Caco-2 (cell line): ENCODE results near the gene BMERB1. TPM values are rescaled to one million over a fixed set of nuclear protein-coding genes. Genes with fewer than 3 reads are reported as not detected.

Experiments used
- BruUV-seq: library from RNA; stranded (reverse); fragments of 400-500 nt; replicated peaks from 2 replicates; lab custom pipeline; 2021; lab: Mats Ljungman, UMichigan
- CTCF ChIA-PET: fragments of 300-600 bp; sonication (Branson Sonifier 250); formaldehyde crosslinking; loops from one replicate; lab custom pipeline; 2022; ENCODE audit warnings: antibody characterized with exemption; lab: Charles Lee
- POLR2A ChIA-PET: fragments of 300-600 bp; sonication (Branson Sonifier 250); formaldehyde crosslinking; loops from one replicate; lab custom pipeline; 2022; ENCODE audit warnings: antibody characterized with exemption; lab: Charles Lee
- DNase-seq, 2 experiments: peaks; one replicate each; pipeline versions ENCODE4 v3.0.0 to v3.0.0-alpha.2; 2020 to 2022
- H3K27me3 ChIP-seq: replicated peaks from 2 replicates; pipeline ENCODE4 v1.6.0; 2011; ENCODE audit warnings: low read length; ENCODE audit not compliant: control insufficient read depth, insufficient read depth
- H3K36me3 ChIP-seq: 2 replicates; pipeline ENCODE4 v1.5.1; 2011; ENCODE audit warnings: low read length; ENCODE audit not compliant: control insufficient read depth, insufficient read depth
- H3K4me1 ChIP-seq: fragments of 250-450 bp; sonication (Bioruptor Pico); 2 replicates; pipeline ENCODE4 v1.5.1; 2020; ENCODE audit warnings: mild to moderate bottlenecking
- H3K4me3 ChIP-seq: 2 replicates; pipeline ENCODE4 v1.5.1; 2011; ENCODE audit warnings: low read depth, mild to moderate bottlenecking, control low read depth, low read length
- H3K9me3 ChIP-seq: fragments of 250-450 bp; sonication (Bioruptor Pico); 2 replicates; pipeline ENCODE4 v1.5.1; 2020; ENCODE audit warnings: mild to moderate bottlenecking, moderate library complexity
- H3K27ac Mint-ChIP-seq: one replicate; pipeline ENCODE4 v1.8.0; 2022; ENCODE audit warnings: mixed read lengths; ENCODE audit not compliant: unreplicated experiment
- H3K27me3 Mint-ChIP-seq: one replicate; pipeline ENCODE4 v1.8.0; 2022; ENCODE audit warnings: mixed read lengths; ENCODE audit not compliant: insufficient read depth, unreplicated experiment
- H3K36me3 Mint-ChIP-seq: one replicate; pipeline ENCODE4 v1.8.0; 2022; ENCODE audit warnings: mild to moderate bottlenecking, mixed read lengths; ENCODE audit not compliant: insufficient read depth, unreplicated experiment
- H3K4me1 Mint-ChIP-seq: one replicate; pipeline ENCODE4 v1.8.0; 2022; ENCODE audit warnings: low read depth, mixed read lengths; ENCODE audit not compliant: unreplicated experiment
- H3K4me3 Mint-ChIP-seq: one replicate; pipeline ENCODE4 v1.8.0; 2022; ENCODE audit warnings: mild to moderate bottlenecking, moderate library complexity, mixed read lengths; ENCODE audit not compliant: unreplicated experiment
- H3K9me3 Mint-ChIP-seq: one replicate; pipeline ENCODE4 v1.8.0; 2022; ENCODE audit warnings: mixed read lengths; ENCODE audit not compliant: unreplicated experiment
- intact Hi-C: fragments of 100-400 bp; cut with micrococcal nuclease; formaldehyde crosslinking; loops from one replicate; pipeline ENCODE4 v1.10.0; 2022; ENCODE audit not compliant: unreplicated experiment
- total RNA-seq: library from RNA; stranded (reverse); gene quantifications from 2 replicates; pipeline ENCODE4 v1.2.3, GENCODE V29; 2022
- TF ChIP-seq, protein P1 (sequence below), 2 experiments: fragments of 200-600 bp in 1 of 2; IDR thresholded peaks; 1 replicate in 1 of 2; 2 replicates in 1 of 2; pipeline versions ENCODE4 v1.5.1 to v1.8.0; 2011 to 2022; ENCODE audit warnings: antibody characterized with exemption in 1 of 2, control low read depth in 1 of 2, inconsistent platforms in 1 of 2, low read depth in 1 of 2, low read length in 1 of 2, mild to moderate bottlenecking in 1 of 2, moderate library complexity in 1 of 2; ENCODE audit not compliant: insufficient read depth in 1 of 2, severe bottlenecking in 1 of 2, unreplicated experiment in 1 of 2

The BMERB1 gene
- total RNA-seq, 1 experiment from 2014 or later: not detected

DNA sequence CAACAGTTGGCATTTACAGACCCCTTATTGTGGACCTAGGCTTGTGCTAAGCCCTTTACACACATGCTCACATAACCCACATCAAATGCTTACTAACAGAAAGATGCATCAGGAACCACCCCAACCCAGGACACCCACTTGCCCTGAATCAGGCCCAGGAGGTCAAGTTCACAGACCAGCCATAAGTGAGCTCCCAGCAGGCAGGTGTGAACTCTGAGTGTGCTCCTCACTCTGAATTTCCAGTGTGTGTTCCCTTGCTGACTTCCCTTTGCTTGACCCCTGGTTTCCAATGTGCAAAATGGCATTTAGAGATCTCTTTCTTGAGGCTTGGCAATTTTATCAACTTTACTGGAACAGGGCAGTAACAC, 87.0 kb downstream of the BMERB1 start:
- CTCF ChIA-PET: no interaction called here
- Mint-ChIP-seq H3K27me3 (peaks cover 2% of the 10 kb centered on the region), H3K9me3 (no peaks in the 10 kb centered on the region), H3K27ac (no peak overlapping the region), H3K4me3 (no peak overlapping the region), H3K4me1 (no peaks in the 10 kb centered on the region), H3K36me3 (no peaks in the 10 kb centered on the region)
- H3K4me1 ChIP-seq: no peaks in the 10 kb centered on the region
- DNase-seq: no peak
- H3K27me3 ChIP-seq: no peaks in the 10 kb centered on the region
- H3K9me3 ChIP-seq: no peaks in the 10 kb centered on the region
- no TSS peak for BruUV-seq
- no peak overlapping the region for H3K4me3 ChIP-seq
- intact Hi-C loops: no loop called here
- POLR2A ChIA-PET: no interaction called here
- TF ChIP-seq, protein P1, sequence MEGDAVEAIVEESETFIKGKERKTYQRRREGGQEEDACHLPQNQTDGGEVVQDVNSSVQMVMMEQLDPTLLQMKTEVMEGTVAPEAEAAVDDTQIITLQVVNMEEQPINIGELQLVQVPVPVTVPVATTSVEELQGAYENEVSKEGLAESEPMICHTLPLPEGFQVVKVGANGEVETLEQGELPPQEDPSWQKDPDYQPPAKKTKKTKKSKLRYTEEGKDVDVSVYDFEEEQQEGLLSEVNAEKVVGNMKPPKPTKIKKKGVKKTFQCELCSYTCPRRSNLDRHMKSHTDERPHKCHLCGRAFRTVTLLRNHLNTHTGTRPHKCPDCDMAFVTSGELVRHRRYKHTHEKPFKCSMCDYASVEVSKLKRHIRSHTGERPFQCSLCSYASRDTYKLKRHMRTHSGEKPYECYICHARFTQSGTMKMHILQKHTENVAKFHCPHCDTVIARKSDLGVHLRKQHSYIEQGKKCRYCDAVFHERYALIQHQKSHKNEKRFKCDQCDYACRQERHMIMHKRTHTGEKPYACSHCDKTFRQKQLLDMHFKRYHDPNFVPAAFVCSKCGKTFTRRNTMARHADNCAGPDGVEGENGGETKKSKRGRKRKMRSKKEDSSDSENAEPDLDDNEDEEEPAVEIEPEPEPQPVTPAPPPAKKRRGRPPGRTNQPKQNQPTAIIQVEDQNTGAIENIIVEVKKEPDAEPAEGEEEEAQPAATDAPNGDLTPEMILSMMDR (IDR thresholded peaks at IDR 0.05; ENCODE audit: insufficient read depth in 1 of 2, low read depth in 1 of 2, low read length in 1 of 2, severe bottlenecking in 1 of 2, unreplicated experiment in 1 of 2): no peak
- H3K36me3 ChIP-seq: no peaks in the 10 kb centered on the region

DNA sequence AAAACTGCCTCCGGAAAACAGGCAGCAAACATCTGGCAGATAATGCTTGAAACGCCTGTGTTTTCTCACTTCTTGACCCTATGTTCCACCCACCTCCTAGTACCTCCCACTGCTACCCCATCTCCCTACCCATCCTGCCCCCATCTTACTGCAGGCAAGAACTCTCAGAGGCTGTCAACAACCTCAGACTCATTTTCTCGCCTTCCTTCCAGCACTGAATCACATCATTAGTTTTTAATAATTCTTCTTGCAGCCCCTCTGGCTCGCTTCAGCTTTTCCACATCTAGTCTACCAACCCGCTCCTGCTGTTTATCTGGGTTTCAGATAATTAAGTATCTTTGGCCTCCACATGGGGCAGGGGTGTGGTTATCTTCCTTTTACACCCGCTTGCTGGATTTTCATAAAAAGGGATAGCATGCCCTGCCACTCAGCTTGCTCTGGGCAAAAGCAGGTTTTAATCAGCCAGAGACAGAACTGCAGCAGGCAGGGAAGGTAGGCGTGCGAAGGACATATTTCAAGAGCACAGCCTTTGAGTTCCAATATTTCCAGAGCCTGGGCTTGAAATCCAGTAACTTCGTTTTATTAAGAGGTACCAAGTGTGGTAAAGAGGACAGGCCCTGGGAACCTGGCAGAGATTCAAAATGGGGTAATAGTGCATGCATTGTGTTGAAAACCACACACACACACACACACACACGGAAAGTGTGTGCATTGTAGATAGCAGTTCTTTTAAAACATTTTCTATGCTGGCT, 87.5 kb downstream of the BMERB1 start:
- Histone ChIP-seq H3K4me3 (no peak overlapping the region), H3K9me3 (no peaks in the 10 kb centered on the region), H3K36me3 (no peaks in the 10 kb centered on the region), H3K27me3 (no peaks in the 10 kb centered on the region), H3K4me1 (no peaks in the 10 kb centered on the region)
- Mint-ChIP-seq H3K4me3 (no peak overlapping the region), H3K9me3 (no peaks in the 10 kb centered on the region), H3K27me3 (peaks cover 2% of the 10 kb centered on the region), H3K36me3 (no peaks in the 10 kb centered on the region), H3K4me1 (no peaks in the 10 kb centered on the region), H3K27ac (no peak overlapping the region)
- no peak for DNase-seq
- BruUV-seq: no TSS peak
- intact Hi-C loops: no loop called here
- ChIA-PET CTCF (no interaction called here), POLR2A (no interaction called here)
- TF ChIP-seq, protein P1 (IDR thresholded peaks at IDR 0.05; ENCODE audit: insufficient read depth in 1 of 2, low read depth in 1 of 2, low read length in 1 of 2, severe bottlenecking in 1 of 2, unreplicated experiment in 1 of 2): no peak

DNA sequence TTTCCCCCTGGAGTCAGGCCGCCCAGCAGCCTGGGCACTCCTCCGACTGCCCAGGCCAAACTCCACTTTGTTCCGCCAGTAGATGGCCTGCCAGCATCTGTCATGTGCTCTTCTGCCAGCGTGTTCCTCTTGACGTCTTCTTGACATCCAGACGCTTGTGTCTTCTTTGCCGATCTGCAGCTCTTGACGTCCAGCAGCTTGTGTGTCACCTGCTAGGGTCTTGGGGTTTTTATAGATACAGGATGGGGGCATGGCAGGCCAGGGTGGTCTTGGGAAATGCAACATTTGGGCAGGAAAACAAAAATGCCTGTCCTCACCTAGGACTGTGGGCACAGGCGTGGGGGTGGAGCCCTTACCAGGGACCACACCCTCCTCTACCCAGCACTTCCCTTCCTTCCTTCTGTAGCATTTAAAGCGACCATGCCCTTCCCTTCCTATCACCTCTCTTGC, 88.7 kb downstream of the BMERB1 start:
- intact Hi-C loops: no loop called here
- Mint-ChIP-seq H3K27ac (no peak overlapping the region), H3K27me3 (peaks cover 2% of the 10 kb centered on the region), H3K4me1 (no peaks in the 10 kb centered on the region), H3K9me3 (no peaks in the 10 kb centered on the region), H3K36me3 (no peaks in the 10 kb centered on the region), H3K4me3 (no peak overlapping the region)
- CTCF ChIA-PET: interaction anchor here (2.1 kb wide), 1 partner anchor 119 kb away, joined by 6 read pairs; the partner anchor contains the start of gene MARF1
- Histone ChIP-seq H3K4me3 (no peak overlapping the region), H3K9me3 (no peaks in the 10 kb centered on the region), H3K36me3 (no peaks in the 10 kb centered on the region), H3K4me1 (no peaks in the 10 kb centered on the region), H3K27me3 (no peaks in the 10 kb centered on the region)
- BruUV-seq: no TSS peak
- DNase-seq: peak in 1 of 2 experiments; percentile 11
- POLR2A ChIA-PET: no interaction called here
- TF ChIP-seq, protein P1 (IDR thresholded peaks at IDR 0.05; ENCODE audit: insufficient read depth in 1 of 2, low read depth in 1 of 2, low read length in 1 of 2, severe bottlenecking in 1 of 2, unreplicated experiment in 1 of 2): peak in 1 of 2 experiments; percentile 24
